Lower leg skin (tissue), 4 donors: ENCODE results near the gene TPMT. TPM values are rescaled to one million over a fixed set of nuclear protein-coding genes. Genes with fewer than 3 reads are reported as not detected.

Source experiments
- DNase-seq, 2 donors: peaks; one replicate each; pipeline ENCODE4 v3.0.0-alpha.2; 2019; ENCODE audit warnings: low spot score in 2 of 2
- H3K4me3 ChIP-seq: fragments of 200-600 bp; sonication (generic); 2 replicates; pipeline ENCODE4 v1.5.1; 2017; ENCODE audit warnings: mild to moderate bottlenecking, low read depth; ENCODE audit not compliant: poor library complexity, severe bottlenecking
- POLR2A ChIP-seq, 2 donors: fragments of 450-650 bp; IDR thresholded peaks; one replicate each; pipeline ENCODE4 v1.6.1; 2016 to 2017; ENCODE audit warnings: antibody characterized with exemption in 2 of 2, mild to moderate bottlenecking in 1 of 2, moderate library complexity in 1 of 2
- WGBS, 2 donors: methylation state at CpG; one replicate each; pipeline ENCODE4 v1.1.5; 2018; 5-methylcytosine and 5-hydroxymethylcytosine counted together
- intact Hi-C: fragments of 100-400 bp; cut with DNase I; formaldehyde crosslinking; loops from one replicate; pipeline ENCODE4 v1.15.0; 2023; ENCODE audit warnings: low total_unique reads
- total RNA-seq, 4 donors: library from RNA; depleted of rRNA; stranded (reverse); fragments of >200 nt; gene quantifications; one replicate each; pipeline ENCODE4 v1.1.0, GENCODE V29; 2016
- TF ChIP-seq, protein P1 (sequence below), 3 donors: fragments of 450-650 bp; IDR thresholded peaks; one replicate each; pipeline ENCODE4 v1.5.1; 2016; ENCODE audit warnings: antibody characterized with exemption in 3 of 3, mild to moderate bottlenecking in 3 of 3, moderate library complexity in 2 of 3

Gene TPMT
- total RNA-seq, result 10 to 100 TPM in 1 of 4 donors, 1 to 10 TPM in 3; 6.1 to 10.8 (median 8.8) TPM

DNA sequence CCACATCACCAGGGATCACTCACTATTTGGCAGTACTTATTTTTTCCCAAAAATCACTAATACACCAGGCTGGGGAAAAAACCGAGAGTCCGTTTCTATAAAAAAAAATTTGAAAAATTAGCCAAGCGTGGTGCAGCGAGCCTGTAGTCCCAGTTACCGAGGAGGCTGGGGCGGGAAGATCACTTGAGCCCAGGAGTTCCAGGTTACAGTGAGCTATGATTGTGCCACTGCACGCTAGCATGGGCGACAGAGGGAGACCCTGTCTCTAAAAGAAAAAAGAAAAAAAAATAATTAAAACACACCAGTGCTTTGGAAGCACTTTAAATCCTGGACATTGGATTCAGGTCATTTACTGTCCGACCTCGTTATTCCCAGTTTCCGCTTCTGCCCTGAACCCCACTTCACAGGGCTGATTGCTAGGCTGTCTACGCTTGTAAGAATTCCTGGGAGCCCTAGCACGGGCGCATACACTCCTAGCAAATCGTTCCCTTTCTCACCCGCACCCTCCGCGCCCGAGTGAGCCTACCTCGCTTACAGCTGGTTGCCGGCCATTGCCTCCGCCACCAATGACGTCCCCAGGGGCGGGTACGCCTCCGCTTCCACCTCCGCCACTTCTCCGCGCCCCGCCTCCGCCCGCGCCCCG lies at the start of gene TPMT:
Gene TPMT (minus strand): TSS at position 571 of the 643 bp plus-strand sequence. CDS start 5,950 bp downstream, outside the sequence.
- WGBS, 2 donors, result 0 to 1% methylated on average over 24 to 34 of the region's 34 CpGs
- intact Hi-C loops, result no loop called here
- H3K4me3 ChIP-seq, result peak within 1 kb of the TSS; percentile 97
- no peak for DNase-seq
- no peak for TF ChIP-seq POLR2A (IDR thresholded peaks at IDR 0.05)
- TF ChIP-seq, protein P1, sequence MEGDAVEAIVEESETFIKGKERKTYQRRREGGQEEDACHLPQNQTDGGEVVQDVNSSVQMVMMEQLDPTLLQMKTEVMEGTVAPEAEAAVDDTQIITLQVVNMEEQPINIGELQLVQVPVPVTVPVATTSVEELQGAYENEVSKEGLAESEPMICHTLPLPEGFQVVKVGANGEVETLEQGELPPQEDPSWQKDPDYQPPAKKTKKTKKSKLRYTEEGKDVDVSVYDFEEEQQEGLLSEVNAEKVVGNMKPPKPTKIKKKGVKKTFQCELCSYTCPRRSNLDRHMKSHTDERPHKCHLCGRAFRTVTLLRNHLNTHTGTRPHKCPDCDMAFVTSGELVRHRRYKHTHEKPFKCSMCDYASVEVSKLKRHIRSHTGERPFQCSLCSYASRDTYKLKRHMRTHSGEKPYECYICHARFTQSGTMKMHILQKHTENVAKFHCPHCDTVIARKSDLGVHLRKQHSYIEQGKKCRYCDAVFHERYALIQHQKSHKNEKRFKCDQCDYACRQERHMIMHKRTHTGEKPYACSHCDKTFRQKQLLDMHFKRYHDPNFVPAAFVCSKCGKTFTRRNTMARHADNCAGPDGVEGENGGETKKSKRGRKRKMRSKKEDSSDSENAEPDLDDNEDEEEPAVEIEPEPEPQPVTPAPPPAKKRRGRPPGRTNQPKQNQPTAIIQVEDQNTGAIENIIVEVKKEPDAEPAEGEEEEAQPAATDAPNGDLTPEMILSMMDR (IDR thresholded peaks at IDR 0.05), result no peak

DNA sequence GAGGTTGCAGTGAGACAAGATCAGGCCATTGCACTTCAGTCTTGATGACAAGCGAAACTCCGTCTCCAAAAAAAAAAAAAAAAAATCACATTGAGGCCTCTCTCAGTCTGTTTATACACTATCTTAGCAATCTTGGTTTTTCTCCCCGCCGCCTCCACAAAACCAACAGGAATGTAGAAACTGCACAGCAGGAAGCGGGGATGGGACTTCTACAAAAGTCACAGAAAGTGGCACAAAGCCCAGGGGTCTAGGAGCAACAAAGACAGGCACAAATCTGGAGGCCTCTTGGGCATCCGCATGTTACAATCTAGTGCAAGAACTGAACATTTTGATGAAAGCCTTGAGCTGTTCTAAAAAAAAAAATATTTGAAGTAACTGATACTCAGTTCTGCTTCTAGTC lies 48.9 kb upstream of the TPMT start:
- DNase-seq, result no peak
- intact Hi-C loops, result no loop called here
- no peak for TF ChIP-seq POLR2A (IDR thresholded peaks at IDR 0.05)
- TF ChIP-seq, protein P1 (IDR thresholded peaks at IDR 0.05), result no peak
- no peak overlapping the region for H3K4me3 ChIP-seq
- WGBS, 2 donors, result 92 to 93% methylated on average over 6 of the region's 6 CpGs

DNA sequence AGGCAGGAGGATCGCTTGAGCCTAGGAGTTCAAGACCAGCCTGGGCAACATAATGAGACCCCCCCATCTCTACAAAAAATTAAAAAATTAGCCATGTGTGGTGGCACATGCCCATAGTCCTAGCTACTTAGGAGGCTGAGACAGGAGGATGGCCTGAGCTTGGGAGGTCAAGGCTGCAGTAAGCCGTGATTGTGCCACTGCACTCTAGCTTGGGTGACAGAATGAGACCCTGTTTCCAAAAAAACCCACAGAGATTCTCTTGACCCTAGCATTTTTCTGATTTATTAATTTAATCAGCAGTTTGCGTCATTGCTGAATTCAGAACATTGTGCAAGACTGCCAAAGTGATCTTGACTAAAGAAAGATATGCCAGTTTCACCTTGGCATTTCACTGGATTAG lies 37.1 kb upstream of the TPMT start:
- 95 to 96% methylated on average over 3 of the region's 3 CpGs for WGBS, 2 donors

DNA sequence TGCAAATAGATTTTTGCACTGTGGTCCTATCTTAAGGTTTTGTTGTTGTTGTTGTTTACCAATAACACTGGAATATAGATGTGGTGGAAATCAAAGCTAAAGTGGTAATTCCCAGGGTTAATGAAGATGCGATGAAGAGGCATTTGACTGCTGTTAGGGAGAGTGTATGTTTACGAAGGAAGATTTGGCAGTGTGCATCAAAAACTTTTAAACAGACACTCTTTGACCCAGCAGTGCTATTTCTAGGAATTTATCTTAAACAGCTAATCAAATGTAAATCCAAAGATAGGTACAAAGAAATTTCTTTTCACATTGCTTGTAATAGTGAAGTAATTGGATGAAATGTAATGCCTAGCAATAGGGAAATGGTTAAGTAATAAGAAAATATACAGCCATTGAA lies 34.3 kb upstream of the TPMT start:
- intact Hi-C loops, result no loop called here
- DNase-seq, result no peak
- WGBS, 2 donors, result 96 to 97% methylated on average over 2 of the region's 2 CpGs
- TF ChIP-seq POLR2A (IDR thresholded peaks at IDR 0.05), result no peak
- TF ChIP-seq, protein P1 (IDR thresholded peaks at IDR 0.05), result no peak
- no peak overlapping the region for H3K4me3 ChIP-seq

More for the DNA sequence above, 37.1 kb upstream of the TPMT start:
- intact Hi-C loops, result no loop called here
- no peak for DNase-seq
- H3K4me3 ChIP-seq, result no peak overlapping the region
- TF ChIP-seq POLR2A (IDR thresholded peaks at IDR 0.05), result no peak
- TF ChIP-seq, protein P1 (IDR thresholded peaks at IDR 0.05), result no peak

DNA sequence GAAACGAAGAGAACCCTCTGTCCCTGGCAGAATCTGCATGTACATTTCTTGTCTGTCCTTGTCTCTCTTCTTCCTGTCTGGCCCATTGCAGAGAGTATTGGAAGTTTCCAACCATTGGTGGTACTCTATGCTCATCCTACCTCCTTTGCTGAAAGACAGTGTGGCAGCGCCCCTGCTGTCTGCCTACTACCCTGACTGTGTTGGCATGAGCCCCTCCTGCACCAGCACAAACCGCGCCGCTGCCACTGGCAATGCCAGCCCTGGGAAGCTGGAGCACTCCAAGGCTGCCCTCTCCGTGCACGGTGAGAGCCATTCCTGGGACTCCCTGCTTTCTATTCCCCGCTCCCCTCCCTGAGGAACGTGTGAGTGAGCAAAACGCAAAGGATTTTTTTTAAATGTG lies 32.8 kb upstream of the TPMT start:
- TF ChIP-seq, protein P1 (IDR thresholded peaks at IDR 0.05), result no peak
- TF ChIP-seq POLR2A (IDR thresholded peaks at IDR 0.05), result no peak
- intact Hi-C loops, result no loop called here
- WGBS, 2 donors, result 92 to 95% methylated on average over 10 of the region's 10 CpGs
- H3K4me3 ChIP-seq, result no peak overlapping the region
- DNase-seq, result no peak
